ENCODE data around the gene BAG1.

- TF ChIP-seq CTCF (conservative IDR thresholded peaks at IDR 0.05; ENCODE audit: low read depth in 2 of 2) = no peak
- TF ChIP-seq EZH2 (IDR thresholded peaks at IDR 0.05; ENCODE audit: low read depth, unreplicated experiment) = no peak
- TF ChIP-seq ZNF331 (CRISPR knock-in tag; IDR thresholded peaks at IDR 0.05; ENCODE audit: low read depth) = no peak
- no peak for TF ChIP-seq POLR2AphosphoS5 (IDR thresholded peaks at IDR 0.05; ENCODE audit: low read depth)
- TF ChIP-seq EZH2phosphoT487 (IDR thresholded peaks at IDR 0.05; ENCODE audit: unreplicated experiment) = no peak
- no peak for TF ChIP-seq NANOG (IDR thresholded peaks at IDR 0.05; ENCODE audit: borderline replicate concordance)
- TF ChIP-seq CREB1 (CRISPR knock-in tag; IDR thresholded peaks at IDR 0.05; ENCODE audit: low read depth) = no peak
- no peak for TF ChIP-seq REST (IDR thresholded peaks at IDR 0.05; ENCODE audit: unreplicated experiment)
Measured at GRCh38 chr9:33228606-33229005, 35.9 kb downstream of the BAG1 start.
